Astrocyte of the spinal cord (primary cell): ENCODE measurements around the gene SRGAP3.

Experiments
- DNase-seq: peaks from one replicate; pipeline ENCODE4 v3.0.0; 2011; ENCODE audit warnings: low read depth, low spot score
- H3K4me3 ChIP-seq: 2 replicates; pipeline ENCODE4 v1.5.1; 2011; ENCODE audit warnings: low read depth, mild to moderate bottlenecking, low read length, moderate library complexity
- in situ Hi-C: cut with HindIII; loops from 2 replicates; pipeline ENCODE4 v1.10.0; 2017; ENCODE audit warnings: low sequenced_read_pairs
- TF ChIP-seq, protein P1 (sequence below): IDR thresholded peaks from 2 replicates; pipeline ENCODE4 v1.5.1; 2012; ENCODE audit warnings: low read depth, mild to moderate bottlenecking, low read length, inconsistent platforms

Gene SRGAP3

DNA sequence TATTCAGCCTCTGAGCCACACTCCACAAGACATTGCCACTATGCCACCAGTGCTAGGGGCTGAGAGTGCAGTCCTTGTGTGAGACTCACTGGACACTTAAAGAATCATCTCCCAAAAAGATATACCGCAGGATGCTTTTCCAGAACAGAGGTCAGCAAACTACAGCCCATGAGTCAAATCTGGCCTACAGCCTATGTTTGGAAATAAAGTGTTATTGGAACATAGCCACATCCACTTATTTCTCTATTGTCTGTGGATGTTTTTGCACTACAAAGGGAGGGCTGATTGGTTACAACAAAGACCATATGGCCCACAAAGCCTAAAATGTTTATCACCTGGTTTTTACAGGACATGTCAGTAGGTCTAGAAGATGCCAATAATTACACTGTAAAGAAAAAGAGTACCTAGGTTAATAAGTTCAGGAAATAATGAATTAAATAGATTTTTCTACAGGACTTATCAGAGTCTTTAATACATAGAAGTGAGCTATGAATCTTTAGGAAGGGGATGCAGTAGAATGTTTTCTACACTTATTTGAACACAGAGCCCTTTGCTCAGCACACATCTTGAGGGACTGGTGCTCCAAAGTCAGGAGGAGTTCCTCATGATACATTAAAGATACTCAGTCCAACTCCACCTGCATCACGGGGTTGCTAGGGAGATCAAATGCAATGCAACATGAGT is 26.3 kb downstream of the SRGAP3 start:
- TF ChIP-seq, protein P1, sequence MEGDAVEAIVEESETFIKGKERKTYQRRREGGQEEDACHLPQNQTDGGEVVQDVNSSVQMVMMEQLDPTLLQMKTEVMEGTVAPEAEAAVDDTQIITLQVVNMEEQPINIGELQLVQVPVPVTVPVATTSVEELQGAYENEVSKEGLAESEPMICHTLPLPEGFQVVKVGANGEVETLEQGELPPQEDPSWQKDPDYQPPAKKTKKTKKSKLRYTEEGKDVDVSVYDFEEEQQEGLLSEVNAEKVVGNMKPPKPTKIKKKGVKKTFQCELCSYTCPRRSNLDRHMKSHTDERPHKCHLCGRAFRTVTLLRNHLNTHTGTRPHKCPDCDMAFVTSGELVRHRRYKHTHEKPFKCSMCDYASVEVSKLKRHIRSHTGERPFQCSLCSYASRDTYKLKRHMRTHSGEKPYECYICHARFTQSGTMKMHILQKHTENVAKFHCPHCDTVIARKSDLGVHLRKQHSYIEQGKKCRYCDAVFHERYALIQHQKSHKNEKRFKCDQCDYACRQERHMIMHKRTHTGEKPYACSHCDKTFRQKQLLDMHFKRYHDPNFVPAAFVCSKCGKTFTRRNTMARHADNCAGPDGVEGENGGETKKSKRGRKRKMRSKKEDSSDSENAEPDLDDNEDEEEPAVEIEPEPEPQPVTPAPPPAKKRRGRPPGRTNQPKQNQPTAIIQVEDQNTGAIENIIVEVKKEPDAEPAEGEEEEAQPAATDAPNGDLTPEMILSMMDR: no peak
- DNase-seq: no peak
- in situ Hi-C loops: no loop called here

DNA sequence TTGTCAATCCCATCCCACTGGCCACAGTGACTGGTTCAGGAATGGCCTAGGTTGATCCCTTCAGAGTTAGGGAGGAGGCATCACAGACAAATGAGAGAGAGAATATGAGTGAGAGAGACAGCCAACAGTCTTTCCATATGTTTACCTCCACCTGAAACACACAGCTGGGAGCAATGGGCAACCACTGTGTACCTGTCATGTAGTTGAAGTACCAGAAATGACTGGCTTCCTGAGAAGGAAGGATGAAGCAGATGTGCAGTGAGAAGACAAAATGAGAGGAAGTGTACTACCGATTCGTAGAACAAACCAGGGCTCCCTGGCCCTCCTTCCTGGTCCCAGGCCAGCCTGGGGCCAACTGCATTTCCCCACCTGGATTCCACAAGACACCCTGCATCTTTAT is 27.4 kb downstream of the SRGAP3 start:
- in situ Hi-C loops: no loop called here
- DNase-seq: no peak

More for the DNA sequence above, 26.3 kb downstream of the SRGAP3 start:
- H3K4me3 ChIP-seq: no peak overlapping the region

DNA sequence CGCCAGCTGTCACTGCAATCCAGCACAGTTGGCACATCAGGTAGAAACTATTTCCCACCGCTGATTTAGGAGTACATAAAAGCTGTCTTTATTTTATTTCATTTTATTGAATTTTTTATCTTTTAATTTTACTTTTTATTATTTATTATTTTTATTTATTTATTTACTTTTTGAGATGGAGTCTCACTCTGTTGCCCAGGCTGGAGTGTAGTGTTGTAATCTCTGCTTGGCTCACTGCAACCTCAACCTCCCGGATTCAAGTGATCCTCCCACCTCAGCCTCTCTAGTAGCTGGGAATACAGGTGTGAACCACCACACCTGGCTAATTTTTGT is 31.0 kb downstream of the SRGAP3 start:
- in situ Hi-C loops: no loop called here
- H3K4me3 ChIP-seq: no peak overlapping the region
- TF ChIP-seq, protein P1: no peak
- DNase-seq: no peak

More for the DNA sequence above, 27.4 kb downstream of the SRGAP3 start:
- no peak overlapping the region for H3K4me3 ChIP-seq
- TF ChIP-seq, protein P1: no peak

DNA sequence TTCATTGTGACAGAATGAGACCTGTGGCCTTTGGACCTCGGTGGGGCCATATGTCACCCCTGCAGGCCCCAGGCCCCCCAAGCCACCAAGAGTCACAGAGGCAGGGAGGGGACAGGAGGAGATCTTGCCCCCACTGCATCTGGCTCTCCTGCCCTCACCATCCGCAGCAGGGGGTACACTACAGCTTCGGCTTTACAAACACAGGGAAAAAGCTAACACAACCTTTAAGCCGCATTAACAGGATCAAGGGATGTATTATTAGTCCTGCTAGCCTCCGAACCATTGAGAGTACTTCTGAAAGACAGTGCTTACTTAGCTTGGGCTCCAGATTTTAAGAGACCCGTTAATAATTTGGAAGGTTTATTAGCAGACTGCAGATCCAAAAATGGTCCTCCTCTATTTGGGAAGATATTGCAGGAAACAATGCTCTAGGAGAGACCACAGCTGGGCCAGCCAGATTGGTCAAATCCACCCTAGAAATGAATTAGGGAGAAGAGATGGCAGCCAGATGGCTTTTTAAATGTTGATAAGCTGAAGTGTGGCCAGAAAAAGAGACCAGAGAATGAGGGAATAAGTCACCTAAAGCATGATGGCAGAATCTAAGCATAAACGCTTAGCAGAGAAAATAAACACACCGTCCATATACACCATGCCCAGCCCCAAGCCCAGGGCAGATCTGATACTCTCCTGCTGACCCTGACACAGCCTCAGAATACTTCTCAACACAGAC is 31.5 kb downstream of the SRGAP3 start:
- DNase-seq: no peak
- in situ Hi-C loops: no loop called here
- H3K4me3 ChIP-seq: no peak overlapping the region

DNA sequence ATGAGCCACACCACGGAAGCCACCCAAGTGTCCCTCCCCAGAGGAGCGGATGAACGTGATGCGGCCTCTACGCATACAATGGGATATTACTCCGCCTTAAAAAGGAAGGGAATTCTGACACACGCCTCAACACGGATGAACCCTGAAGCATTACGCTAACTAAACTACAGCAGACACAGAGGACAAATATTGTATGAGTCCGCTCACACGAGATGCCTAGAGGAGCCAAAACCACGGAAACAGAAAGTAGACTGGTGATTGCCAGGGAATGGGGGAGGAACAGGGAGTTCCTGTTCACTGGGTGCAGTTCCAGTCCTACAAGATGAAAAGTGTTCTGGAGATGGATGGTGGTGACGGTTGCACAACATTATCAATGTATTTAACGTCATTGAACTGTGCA is 32.7 kb downstream of the SRGAP3 start:
- DNase-seq: no peak
- TF ChIP-seq, protein P1: no peak
- in situ Hi-C loops: no loop called here
- no peak overlapping the region for H3K4me3 ChIP-seq

More for the DNA sequence above, 31.5 kb downstream of the SRGAP3 start:
- TF ChIP-seq, protein P1: no peak

DNA sequence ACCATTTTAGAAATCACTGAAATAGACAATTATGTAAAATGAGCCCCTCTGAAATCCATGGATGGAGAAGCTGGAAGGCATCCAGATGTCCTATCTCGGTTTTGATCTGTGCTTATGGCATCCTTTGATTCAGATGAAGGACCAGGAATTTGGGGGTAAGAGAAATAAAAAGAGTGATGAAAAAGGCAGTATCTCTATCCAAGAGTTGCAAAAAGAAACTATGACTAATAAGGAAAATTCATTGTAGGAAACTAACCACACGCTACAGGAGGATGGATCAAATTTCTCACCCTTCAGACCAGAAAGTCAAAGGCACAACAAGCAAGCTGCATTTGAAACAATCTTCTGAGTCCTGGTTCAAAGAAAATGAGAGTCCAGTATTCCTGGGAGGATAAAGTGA is 34.8 kb downstream of the SRGAP3 start:
- peak; percentile 76 for DNase-seq
- TF ChIP-seq, protein P1: no peak
- no peak overlapping the region for H3K4me3 ChIP-seq
- in situ Hi-C loops: no loop called here
